Right atrium auricular region (tissue), 2 donors: ENCODE results near the gene CHPF. TPM values are rescaled to one million over a fixed set of nuclear protein-coding genes. Genes with fewer than 3 reads are reported as not detected.

Source experiments
- DNase-seq: peaks from one replicate; pipeline ENCODE4 v3.0.0-alpha.2; 2019; ENCODE audit warnings: low spot score
- H3K27ac ChIP-seq, 2 donors: fragments of 200-600 bp; sonication (generic); 1 replicate in 1 of 2; 2 replicates in 1 of 2; pipeline ENCODE4 v1.5.1; 2016 to 2019
- H3K27me3 ChIP-seq, 2 donors: fragments of 200-600 bp; sonication (generic); one replicate each; pipeline versions ENCODE4 v1.5.1 to v1.6.0; 2017 to 2019
- H3K36me3 ChIP-seq: fragments of 200-600 bp; sonication (generic); one replicate; pipeline ENCODE4 v1.5.1; 2016
- H3K4me1 ChIP-seq, 2 donors: fragments of 200-600 bp; sonication (generic); one replicate each; pipeline versions ENCODE4 v1.5.1 to v1.6.0; 2017 to 2019
- H3K4me3 ChIP-seq, 2 donors: fragments of 200-600 bp; sonication (generic); 1 replicate in 1 of 2; 2 replicates in 1 of 2; pipeline ENCODE4 v1.5.1; 2017 to 2019; ENCODE audit warnings: mild to moderate bottlenecking in 1 of 2, moderate library complexity in 1 of 2
- H3K9me3 ChIP-seq, 2 donors: fragments of 200-600 bp; sonication (generic); one replicate each; pipeline ENCODE4 v1.5.1; 2019
- total RNA-seq, 2 donors: library from RNA; depleted of rRNA; stranded (reverse); fragments of >200 nt; gene quantifications; one replicate each; pipeline ENCODE4 v1.1.0, GENCODE V29; 2016
- TF ChIP-seq, protein P1 (sequence below), 2 donors: fragments of 200-600 bp; sonication (generic); IDR thresholded peaks; one replicate each; pipeline ENCODE4 v1.5.1; 2019; ENCODE audit warnings: antibody characterized with exemption in 2 of 2

Gene CHPF
- total RNA-seq, 2 donors from 2014 or later: 206 to 228 TPM

DNA sequence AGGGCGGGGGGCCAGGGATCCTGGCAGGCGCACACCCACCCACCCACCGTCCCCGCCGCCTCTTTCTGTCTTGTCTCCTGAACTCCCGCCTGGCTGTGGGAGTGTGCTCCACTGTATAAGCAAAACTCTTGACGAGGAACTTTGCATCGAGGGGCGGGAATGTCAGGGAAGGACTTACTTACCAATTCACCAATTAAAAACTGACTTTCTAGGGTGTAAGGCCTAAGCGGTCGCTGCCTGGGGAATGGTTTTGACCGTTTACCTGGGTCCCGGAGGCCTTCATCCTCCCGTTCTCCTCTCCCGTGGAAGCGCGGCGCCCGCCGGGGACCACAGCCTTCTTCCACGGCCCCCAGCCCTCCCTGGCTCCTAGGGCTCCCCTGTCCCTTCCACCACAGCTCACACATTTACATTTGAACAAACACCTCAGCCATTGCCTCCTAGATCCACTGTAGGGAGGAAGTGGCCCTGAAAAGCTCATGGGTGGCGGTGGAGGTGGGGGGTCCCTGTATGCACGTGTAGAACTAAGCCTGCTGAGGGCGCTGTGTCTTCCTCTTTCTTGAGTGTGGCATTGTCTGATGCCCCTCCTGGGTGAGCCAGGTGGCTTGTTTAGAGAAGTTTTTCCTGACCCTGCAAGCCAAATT is 20.5 kb downstream of the CHPF start:
- no peak for DNase-seq
- peak overlapping the region in 1 of 2 donors; percentile 41 for H3K4me3 ChIP-seq
- no peaks in the 10 kb centered on the region for H3K9me3 ChIP-seq
- peaks cover 0 to 58% of the 10 kb centered on the region in 2 donors for H3K4me1 ChIP-seq
- H3K27ac ChIP-seq: peak overlapping the region; percentile 88 to 92
- no peaks in the 10 kb centered on the region for H3K36me3 ChIP-seq
- TF ChIP-seq, protein P1, sequence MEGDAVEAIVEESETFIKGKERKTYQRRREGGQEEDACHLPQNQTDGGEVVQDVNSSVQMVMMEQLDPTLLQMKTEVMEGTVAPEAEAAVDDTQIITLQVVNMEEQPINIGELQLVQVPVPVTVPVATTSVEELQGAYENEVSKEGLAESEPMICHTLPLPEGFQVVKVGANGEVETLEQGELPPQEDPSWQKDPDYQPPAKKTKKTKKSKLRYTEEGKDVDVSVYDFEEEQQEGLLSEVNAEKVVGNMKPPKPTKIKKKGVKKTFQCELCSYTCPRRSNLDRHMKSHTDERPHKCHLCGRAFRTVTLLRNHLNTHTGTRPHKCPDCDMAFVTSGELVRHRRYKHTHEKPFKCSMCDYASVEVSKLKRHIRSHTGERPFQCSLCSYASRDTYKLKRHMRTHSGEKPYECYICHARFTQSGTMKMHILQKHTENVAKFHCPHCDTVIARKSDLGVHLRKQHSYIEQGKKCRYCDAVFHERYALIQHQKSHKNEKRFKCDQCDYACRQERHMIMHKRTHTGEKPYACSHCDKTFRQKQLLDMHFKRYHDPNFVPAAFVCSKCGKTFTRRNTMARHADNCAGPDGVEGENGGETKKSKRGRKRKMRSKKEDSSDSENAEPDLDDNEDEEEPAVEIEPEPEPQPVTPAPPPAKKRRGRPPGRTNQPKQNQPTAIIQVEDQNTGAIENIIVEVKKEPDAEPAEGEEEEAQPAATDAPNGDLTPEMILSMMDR (IDR thresholded peaks at IDR 0.05): no peak
- H3K27me3 ChIP-seq: no peaks in the 10 kb centered on the region

DNA sequence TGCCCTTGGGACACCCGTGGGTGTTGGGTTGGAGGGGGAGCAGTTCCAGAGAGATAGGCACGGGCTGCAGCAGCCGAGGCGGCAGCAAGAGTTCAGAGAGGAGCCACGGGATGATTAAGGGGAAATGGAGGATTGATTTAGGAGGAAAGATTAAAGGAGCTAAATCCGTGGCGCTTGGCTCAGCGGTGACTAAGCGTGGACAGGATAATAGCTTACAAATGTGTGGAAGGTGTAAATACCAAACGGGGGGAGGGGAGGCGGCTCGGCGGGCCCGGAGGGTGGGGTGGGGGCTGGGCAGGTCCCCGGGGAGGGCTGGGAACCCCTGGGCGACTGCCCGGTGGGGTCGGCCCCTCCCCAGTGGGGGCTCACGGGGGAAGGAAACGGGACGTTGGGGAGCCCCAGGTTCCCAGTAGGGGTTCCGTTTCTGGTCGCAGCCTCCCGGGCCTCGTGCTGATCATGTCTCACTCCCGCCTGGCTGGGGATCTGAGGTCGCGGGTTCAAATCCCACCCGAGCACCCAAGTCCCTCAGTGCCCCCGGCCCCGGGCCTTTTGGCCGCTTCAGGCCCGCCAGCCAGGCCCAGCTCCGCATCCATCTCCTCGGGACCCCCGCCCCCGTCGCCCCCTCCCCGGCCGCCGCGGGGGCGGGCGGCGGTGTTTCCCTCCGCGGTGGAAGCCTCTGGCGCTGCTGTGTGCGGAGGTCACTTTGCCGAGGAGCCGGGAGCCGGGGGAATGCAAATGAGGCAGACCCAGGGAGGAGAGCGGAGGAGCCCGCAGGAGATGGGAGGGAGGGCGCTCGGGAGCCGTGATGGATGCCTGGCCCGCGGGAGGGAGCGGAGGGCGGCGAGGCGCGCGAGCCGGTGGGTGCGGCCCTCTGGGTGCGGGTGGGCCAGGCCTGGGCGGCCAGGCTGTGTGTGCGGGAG is 21.2 kb downstream of the CHPF start:
- peak overlapping the region; percentile 88 to 92 for H3K27ac ChIP-seq
- DNase-seq: peak; percentile 70
- H3K4me3 ChIP-seq: peak overlapping the region in 1 of 2 donors; percentile 41
- H3K9me3 ChIP-seq: no peaks in the 10 kb centered on the region
- H3K36me3 ChIP-seq: no peaks in the 10 kb centered on the region
- H3K4me1 ChIP-seq: peaks cover 0 to 58% of the 10 kb centered on the region in 2 donors
- TF ChIP-seq, protein P1 (IDR thresholded peaks at IDR 0.05): no peak
- H3K27me3 ChIP-seq: no peaks in the 10 kb centered on the region

DNA sequence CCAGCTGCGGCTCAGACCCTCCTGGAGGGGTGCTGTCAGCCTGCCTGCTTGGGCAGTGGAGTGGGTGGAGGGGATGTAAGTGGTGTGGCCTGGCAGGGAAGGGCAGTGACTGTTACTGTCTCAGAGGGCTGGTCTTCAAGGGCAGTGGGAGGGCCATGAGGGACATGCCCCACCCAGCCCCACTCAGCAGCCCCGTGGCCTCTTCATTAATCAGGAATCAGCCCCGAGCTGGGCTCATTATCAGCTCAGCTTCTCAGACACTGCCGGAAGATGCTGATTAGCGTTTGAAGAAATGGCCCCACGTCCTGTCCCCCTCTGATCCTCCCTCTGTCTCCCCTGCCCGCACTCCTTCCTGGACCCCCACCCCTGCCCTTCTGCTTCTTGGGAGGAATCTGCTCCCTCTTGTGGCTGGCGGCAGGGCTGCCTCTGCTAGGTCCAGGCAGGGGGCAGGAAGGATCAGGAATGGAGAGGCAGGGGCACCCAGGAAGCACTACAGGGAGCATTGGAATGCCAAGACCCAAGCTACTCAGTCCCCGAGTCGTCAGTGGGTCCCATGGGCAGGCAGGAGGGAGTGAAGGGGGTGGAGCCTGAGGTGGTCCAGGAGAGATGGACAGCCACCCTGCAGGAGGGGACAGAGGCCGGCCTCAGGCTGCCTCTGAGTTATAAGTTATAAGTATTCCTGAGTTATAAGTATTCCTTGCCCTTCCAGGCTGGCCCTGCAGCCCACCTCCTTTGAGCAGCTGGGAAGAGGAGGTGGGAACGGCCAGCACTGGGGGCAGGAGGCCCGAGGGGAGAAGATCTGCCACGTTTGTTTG is 22.3 kb downstream of the CHPF start:
- Histone ChIP-seq H3K4me1 (peaks cover 0 to 53% of the 10 kb centered on the region in 2 donors), H3K9me3 (no peaks in the 10 kb centered on the region), H3K4me3 (no peak overlapping the region), H3K36me3 (no peaks in the 10 kb centered on the region), H3K27ac (peak overlapping the region; percentile 88 to 92), H3K27me3 (no peaks in the 10 kb centered on the region)
- TF ChIP-seq, protein P1 (IDR thresholded peaks at IDR 0.05): peak; percentile 47 to 79
- no peak for DNase-seq

DNA sequence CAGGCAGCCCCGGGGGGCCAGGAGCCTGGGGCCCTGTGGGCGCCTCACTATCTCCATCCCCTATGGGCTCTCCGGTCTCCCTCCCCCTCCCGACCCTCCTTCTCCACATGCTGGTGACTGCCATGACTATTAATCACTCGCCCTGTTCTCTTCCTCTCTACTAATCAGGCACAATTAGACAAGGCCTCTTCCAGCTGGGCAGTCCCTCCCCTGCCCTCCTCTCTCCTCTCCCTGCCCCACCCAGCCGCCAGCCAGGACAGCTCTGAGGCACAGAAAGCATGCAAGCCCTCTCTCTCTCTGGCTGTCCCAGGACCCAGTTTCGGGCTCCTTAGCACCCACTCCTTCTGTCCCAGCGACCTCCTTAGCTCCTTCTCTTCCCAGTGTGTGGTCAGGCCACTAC is 23.5 kb downstream of the CHPF start:
- H3K4me3 ChIP-seq: no peak overlapping the region
- TF ChIP-seq, protein P1 (IDR thresholded peaks at IDR 0.05): no peak
- peaks cover 0 to 43% of the 10 kb centered on the region in 2 donors for H3K4me1 ChIP-seq
- no peaks in the 10 kb centered on the region for H3K36me3 ChIP-seq
- H3K27ac ChIP-seq: peak overlapping the region; percentile 88 to 92
- no peaks in the 10 kb centered on the region for H3K27me3 ChIP-seq
- no peaks in the 10 kb centered on the region for H3K9me3 ChIP-seq
- DNase-seq: no peak

DNA sequence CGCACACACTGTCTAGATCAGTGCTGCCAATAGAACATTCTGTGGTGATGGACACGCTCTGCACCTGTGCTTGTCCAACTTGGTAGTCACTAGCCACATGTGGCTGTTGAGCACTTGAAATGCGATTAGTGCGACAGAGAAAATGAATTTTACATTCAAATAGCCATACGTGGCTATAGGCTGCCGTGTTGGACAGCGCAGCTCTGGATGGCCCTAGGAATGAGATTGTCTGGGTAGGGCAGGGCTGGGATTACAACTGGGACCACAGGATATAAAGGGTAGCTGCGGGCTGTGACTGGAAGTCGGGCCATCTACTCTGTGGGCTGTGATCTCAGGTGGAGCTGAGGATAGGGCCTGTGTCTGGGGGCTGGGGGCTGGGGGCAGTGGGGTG is 24.1 kb downstream of the CHPF start:
- Histone ChIP-seq H3K27ac (peak overlapping the region; percentile 88 to 92), H3K36me3 (no peaks in the 10 kb centered on the region), H3K4me3 (no peak overlapping the region), H3K27me3 (no peaks in the 10 kb centered on the region), H3K4me1 (peaks cover 0 to 47% of the 10 kb centered on the region in 2 donors), H3K9me3 (no peaks in the 10 kb centered on the region)
- TF ChIP-seq, protein P1 (IDR thresholded peaks at IDR 0.05): no peak
- DNase-seq: no peak
